Body of pancreas (tissue), 2 donors: ENCODE data around the gene FUNDC1. TPM values are rescaled to one million over a fixed set of nuclear protein-coding genes. Genes with fewer than 3 reads are reported as not detected.

ENCODE experiments used
- total RNA-seq, 2 donors: library from RNA; depleted of rRNA; stranded (reverse); fragments of >200 nt; gene quantifications; one replicate each; pipeline ENCODE4 v1.1.0, GENCODE V29; 2016

Gene FUNDC1
- total RNA-seq, 2 donors from 2014 or later, result 7.8 to 9.2 TPM

Other genes starting within 250 kb of the FUNDC1 start
- gene EFHC2, start 199.2 kb downstream of the FUNDC1 start, total RNA-seq, result 1 to 10 TPM in 1 of 2 donors, not detected in 1; 2.1 TPM